ENCODE data around the gene CAMK4.

Gene CAMK4

DNA sequence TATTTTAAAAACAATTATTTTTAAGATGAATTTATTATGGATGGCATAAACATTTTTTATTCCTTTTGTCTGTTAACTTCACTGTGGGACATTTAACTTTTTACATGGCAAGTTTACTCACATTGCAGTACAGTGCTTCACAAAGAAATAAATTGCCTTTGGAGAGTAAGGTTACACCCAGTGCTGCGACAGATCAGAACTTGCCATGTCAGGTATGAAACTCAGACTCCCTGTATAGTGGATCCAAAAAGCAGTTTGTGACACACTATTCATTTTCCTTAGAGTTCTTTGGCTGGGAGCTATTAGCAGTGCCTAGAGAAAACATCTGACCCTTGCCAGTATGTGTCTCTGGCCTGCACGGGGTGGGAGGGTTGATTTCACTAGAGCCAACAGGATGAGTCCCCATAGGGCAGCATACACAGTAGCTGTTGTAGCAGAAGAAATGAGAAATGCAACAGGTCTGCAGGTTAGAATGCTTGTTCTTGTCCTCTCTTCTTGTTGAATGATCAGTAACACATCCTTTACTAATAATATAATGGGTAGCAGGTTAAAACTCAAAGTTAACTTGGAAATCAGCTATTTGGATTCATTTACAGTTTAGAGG is 245.2 kb downstream of the CAMK4 start:
- no peak for DNase-seq (ENCODE audit: low read depth)
- H3K4me3 ChIP-seq (ENCODE audit: control insufficient read depth, low read depth, low read length): no peak overlapping the region
- TF ChIP-seq, protein P1, sequence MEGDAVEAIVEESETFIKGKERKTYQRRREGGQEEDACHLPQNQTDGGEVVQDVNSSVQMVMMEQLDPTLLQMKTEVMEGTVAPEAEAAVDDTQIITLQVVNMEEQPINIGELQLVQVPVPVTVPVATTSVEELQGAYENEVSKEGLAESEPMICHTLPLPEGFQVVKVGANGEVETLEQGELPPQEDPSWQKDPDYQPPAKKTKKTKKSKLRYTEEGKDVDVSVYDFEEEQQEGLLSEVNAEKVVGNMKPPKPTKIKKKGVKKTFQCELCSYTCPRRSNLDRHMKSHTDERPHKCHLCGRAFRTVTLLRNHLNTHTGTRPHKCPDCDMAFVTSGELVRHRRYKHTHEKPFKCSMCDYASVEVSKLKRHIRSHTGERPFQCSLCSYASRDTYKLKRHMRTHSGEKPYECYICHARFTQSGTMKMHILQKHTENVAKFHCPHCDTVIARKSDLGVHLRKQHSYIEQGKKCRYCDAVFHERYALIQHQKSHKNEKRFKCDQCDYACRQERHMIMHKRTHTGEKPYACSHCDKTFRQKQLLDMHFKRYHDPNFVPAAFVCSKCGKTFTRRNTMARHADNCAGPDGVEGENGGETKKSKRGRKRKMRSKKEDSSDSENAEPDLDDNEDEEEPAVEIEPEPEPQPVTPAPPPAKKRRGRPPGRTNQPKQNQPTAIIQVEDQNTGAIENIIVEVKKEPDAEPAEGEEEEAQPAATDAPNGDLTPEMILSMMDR (conservative IDR thresholded peaks at IDR 0.05; ENCODE audit: control insufficient read depth, insufficient read depth, low read depth, low read length): no peak

DNA sequence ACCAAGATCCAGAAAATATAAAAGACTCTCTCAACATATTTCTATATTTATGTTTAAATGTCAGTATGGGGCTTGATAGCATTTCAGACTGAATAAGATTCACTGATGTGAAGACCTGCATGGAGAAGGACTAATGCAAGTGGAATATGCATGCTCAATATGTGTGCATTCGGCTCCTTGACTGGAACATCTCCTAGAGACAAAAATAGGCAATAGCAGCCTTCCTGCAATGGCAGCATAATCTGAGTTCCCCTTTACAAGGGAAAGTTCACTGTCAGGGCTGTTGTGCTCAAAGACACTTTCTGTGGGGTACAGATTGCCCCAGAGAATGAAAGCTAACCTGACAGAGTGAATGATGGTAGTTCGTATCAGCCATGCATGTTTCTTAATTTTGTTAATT is 245.7 kb downstream of the CAMK4 start:
- TF ChIP-seq, protein P1 (conservative IDR thresholded peaks at IDR 0.05; ENCODE audit: control insufficient read depth, insufficient read depth, low read depth, low read length): no peak
- no peak overlapping the region for H3K4me3 ChIP-seq (ENCODE audit: control insufficient read depth, low read depth, low read length)
- no peak for DNase-seq (ENCODE audit: low read depth)

DNA sequence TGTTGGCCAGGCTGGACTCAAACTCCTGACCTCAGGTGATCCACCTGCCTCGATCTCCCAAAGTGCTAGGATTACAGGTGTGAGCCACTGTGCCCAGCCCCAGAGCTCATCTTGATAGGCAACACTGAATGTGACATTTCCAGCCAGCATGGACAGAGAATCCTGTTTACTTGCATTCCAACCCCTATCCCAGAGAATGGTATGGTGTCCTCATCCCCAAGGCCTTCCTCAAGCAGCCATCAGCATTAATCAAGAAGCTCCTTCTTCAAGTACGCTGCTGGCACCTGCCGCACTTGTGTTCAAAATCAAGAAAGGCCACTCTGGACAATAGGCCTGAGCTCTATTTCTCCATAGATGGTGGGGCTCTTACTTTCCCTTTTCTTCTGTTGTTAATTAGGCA is 247.9 kb downstream of the CAMK4 start:
- DNase-seq (ENCODE audit: low read depth): no peak
- H3K4me3 ChIP-seq (ENCODE audit: control insufficient read depth, low read depth, low read length): no peak overlapping the region
- TF ChIP-seq, protein P1 (conservative IDR thresholded peaks at IDR 0.05; ENCODE audit: control insufficient read depth, insufficient read depth, low read depth, low read length): no peak

DNA sequence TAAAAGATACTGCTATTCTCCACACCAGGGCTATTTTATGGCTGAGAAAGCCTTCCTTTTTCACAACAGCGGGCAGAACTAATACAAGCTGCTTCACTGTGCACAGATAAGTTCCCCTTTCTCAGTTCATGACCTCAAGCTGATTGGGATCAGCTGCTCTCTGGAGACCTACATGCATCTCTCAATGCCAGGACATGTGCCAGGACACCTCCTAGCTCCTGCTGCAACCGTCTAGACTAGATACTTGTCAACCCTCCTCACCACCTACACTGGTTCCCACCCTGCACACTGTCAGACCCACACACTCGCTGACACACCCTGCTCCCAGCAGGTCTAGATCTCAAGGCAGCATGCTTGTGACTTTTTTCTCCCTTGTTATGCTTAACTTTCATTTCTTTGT is 248.4 kb downstream of the CAMK4 start:
- TF ChIP-seq, protein P1 (conservative IDR thresholded peaks at IDR 0.05; ENCODE audit: control insufficient read depth, insufficient read depth, low read depth, low read length): no peak
- no peak for DNase-seq (ENCODE audit: low read depth)
- no peak overlapping the region for H3K4me3 ChIP-seq (ENCODE audit: control insufficient read depth, low read depth, low read length)

DNA sequence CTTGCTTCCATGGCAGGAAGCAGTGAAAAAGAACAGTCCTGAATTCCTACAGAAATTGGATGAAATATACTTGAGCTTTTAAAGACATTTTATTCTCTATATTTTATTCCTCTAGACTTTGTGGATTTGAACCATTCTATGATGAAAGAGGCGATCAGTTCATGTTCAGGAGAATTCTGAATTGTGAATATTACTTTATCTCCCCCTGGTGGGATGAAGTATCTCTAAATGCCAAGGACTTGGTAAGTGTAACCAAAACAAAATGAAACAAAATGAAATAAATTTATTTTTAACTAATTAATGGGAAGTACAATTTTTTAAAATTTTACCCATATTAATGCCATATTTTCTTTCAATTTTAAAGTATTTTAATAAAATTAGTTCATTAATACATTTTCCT is 254.1 kb downstream of the CAMK4 start:
- peak; percentile 38 for DNase-seq (ENCODE audit: low read depth)
- TF ChIP-seq, protein P1 (conservative IDR thresholded peaks at IDR 0.05; ENCODE audit: control insufficient read depth, insufficient read depth, low read depth, low read length): peak; percentile 32
- H3K4me3 ChIP-seq (ENCODE audit: control insufficient read depth, low read depth, low read length): no peak overlapping the region

DNA sequence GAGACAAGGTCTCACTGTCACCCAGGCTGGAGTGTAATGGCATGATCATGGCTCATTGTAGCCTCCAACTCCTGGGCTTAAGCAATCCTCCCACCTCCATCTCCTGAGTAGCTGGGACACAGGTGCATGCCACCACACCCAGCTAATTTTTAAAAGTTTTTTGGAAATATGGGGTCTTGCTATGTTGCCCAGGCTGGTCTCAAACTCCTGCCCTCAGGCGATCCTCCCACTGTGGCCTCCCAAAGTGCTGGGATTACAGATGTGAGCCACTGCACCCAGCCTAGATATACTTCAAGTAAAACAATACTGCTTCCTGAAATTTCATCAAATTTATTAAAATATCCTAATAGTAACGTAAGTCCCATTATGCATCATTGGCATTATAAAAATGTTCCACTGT is 254.7 kb downstream of the CAMK4 start:
- no peak overlapping the region for H3K4me3 ChIP-seq (ENCODE audit: control insufficient read depth, low read depth, low read length)
- TF ChIP-seq, protein P1 (conservative IDR thresholded peaks at IDR 0.05; ENCODE audit: control insufficient read depth, insufficient read depth, low read depth, low read length): no peak
- no peak for DNase-seq (ENCODE audit: low read depth)

DNA sequence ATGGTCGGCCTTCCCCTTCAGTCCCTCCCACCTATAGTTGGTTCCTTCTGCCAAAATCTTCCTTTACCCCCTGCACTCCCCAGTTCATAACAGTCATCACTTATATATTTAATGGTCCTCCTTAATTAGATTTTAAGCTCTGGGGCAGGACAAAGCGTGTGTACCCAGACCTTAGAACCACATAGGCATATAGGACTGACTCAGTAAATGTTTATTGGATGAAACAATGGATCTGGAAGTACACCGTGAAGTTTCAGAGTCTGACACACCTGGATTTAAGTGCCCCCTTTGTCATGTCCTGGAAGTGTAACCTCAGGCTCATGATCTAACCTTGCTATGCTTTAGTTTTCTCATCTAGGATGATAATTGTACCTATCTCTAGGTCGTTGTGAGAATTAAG is 256.2 kb downstream of the CAMK4 start:
- no peak overlapping the region for H3K4me3 ChIP-seq (ENCODE audit: control insufficient read depth, low read depth, low read length)
- DNase-seq (ENCODE audit: low read depth): no peak
- TF ChIP-seq, protein P1 (conservative IDR thresholded peaks at IDR 0.05; ENCODE audit: control insufficient read depth, insufficient read depth, low read depth, low read length): no peak

All from fibroblast of mammary gland (primary cell).